C4-2B (cell line): ENCODE results near the gene VAT1L.
"Not testable (repeated sequence)": the region's sequence is repeated elsewhere in the genome, so short reads cannot be mapped to it uniquely, and the experiment has no call there.

Experiments
- H3K27ac ChIP-seq: fragments of 450-650 bp; 2 replicates; pipeline ENCODE4 v1.5.1; 2017
- ZFX ChIP-seq: fragments of 450-650 bp; IDR thresholded peaks from 2 replicates; pipeline ENCODE4 v1.6.1; 2017
- TF ChIP-seq, protein P1 (sequence below): fragments of 450-650 bp; conservative IDR thresholded peaks from 2 replicates; pipeline ENCODE4 v1.5.1; 2017; ENCODE audit warnings: mild to moderate bottlenecking

Gene VAT1L

GRCh38 chr16:77986011-77986740 lies 197.8 kb downstream of the VAT1L start:
- no peak for TF ChIP-seq ZFX
- TF ChIP-seq, protein P1, sequence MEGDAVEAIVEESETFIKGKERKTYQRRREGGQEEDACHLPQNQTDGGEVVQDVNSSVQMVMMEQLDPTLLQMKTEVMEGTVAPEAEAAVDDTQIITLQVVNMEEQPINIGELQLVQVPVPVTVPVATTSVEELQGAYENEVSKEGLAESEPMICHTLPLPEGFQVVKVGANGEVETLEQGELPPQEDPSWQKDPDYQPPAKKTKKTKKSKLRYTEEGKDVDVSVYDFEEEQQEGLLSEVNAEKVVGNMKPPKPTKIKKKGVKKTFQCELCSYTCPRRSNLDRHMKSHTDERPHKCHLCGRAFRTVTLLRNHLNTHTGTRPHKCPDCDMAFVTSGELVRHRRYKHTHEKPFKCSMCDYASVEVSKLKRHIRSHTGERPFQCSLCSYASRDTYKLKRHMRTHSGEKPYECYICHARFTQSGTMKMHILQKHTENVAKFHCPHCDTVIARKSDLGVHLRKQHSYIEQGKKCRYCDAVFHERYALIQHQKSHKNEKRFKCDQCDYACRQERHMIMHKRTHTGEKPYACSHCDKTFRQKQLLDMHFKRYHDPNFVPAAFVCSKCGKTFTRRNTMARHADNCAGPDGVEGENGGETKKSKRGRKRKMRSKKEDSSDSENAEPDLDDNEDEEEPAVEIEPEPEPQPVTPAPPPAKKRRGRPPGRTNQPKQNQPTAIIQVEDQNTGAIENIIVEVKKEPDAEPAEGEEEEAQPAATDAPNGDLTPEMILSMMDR, result no peak
- H3K27ac ChIP-seq, result no peak overlapping the region

DNA sequence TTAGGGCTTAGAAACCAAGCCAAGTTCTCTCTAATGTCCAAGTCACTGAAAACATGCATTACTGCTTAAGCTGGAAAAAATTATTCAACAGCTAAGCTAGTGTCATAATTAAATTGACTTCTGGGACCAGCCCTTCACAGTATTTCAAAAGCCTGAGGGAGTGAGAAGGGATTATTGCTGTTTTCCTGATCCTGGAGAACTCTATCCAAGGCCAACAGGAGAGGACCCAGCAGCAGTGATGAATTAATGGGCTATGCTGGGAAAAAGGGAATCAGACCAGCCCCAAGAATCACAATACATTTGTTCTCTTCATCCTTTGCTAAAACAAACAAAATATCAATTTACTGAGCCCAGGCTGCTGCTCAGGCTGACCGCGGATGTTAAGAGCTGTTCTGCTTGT lies 199.4 kb downstream of the VAT1L start:
- TF ChIP-seq ZFX, result no peak
- TF ChIP-seq, protein P1, result no peak
- no peak overlapping the region for H3K27ac ChIP-seq

- H3K27ac ChIP-seq, result no peak overlapping the region
- no peak for TF ChIP-seq ZFX
- TF ChIP-seq, protein P1, result no peak
Measured at GRCh38 chr16:77989846-77990245, 201.5 kb downstream of the VAT1L start.

DNA sequence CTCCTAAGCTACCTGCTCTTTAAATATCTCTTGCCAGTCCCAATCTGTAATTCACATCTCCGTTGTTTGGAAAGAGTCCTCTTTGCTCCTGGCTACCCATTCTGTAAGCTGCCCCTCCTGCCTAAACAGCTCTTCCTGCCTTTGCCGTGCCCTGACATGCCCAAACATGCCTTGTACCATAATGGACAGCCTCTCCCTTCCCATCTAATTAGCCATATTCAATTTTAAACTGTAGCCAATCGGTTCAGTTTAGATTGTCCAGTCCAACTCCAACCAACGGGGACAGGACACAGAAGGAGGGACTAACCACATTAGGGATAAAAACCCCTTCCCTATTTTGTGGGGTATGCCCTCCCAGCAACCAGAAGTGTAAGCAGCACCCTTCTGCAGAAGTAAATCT lies 203.3 kb downstream of the VAT1L start:
- TF ChIP-seq ZFX, result no peak
- TF ChIP-seq, protein P1, result no peak
- H3K27ac ChIP-seq, result no peak overlapping the region

GRCh38 chr16:77992381-77992780 lies 204.0 kb downstream of the VAT1L start:
- H3K27ac ChIP-seq, result not testable (repeated sequence)

GRCh38 chr16:77993111-77993985 lies 205.0 kb downstream of the VAT1L start:
- TF ChIP-seq ZFX, result no peak
- TF ChIP-seq, protein P1, result no peak
- no peak overlapping the region for H3K27ac ChIP-seq

DNA sequence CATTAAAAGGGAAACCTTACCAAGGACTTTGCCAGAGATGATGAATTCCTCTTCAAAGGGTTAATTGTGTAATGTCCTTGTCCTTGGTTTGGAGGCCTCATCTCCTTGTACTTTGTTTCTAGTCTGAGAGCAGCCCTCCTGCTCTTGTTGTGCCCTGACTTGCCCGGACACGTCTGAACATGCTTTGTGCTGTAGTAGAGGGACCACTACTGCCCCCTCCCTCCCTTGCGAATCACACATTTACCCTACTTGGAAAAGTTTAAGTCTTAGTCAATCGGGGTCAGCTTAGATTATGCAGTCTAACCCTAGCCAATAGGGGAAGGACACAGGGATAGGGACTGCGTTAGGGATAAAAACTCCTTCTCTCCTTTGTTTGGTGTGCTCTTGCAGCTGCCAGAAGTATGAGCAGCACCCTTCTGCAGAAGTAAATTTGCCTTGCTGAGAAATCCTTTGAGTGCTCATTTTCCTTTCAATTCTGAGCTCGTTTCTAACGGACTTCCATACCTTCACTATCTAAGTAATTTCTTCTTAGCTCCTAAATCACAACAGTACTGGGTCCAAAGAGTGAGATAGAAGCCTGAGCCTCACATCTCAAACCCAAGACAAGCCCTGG lies 207.6 kb downstream of the VAT1L start:
- TF ChIP-seq ZFX, result no peak
- TF ChIP-seq, protein P1, result no peak
- no peak overlapping the region for H3K27ac ChIP-seq
